GM18526 (cell line): ENCODE measurements around the gene TBC1D17.

Source experiments
- POLR2A ChIP-seq: IDR thresholded peaks from 3 replicates; pipeline ENCODE4 v1.6.1; 2011; ENCODE audit not compliant: insufficient read length; ENCODE audit errors: extremely low read depth

The TBC1D17 gene

GRCh38 chr19:49908480-49909420, 31.2 kb downstream of the TBC1D17 start:
- no peak for TF ChIP-seq POLR2A

GRCh38 chr19:49910179-49910578, 32.7 kb downstream of the TBC1D17 start:
- no peak for TF ChIP-seq POLR2A

- TF ChIP-seq POLR2A: peak; percentile 21
Measured at GRCh38 chr19:49911381-49912145, 34.1 kb downstream of the TBC1D17 start.

- no peak for TF ChIP-seq POLR2A
Measured at GRCh38 chr19:49912965-49913685, 35.6 kb downstream of the TBC1D17 start.

- no peak for TF ChIP-seq POLR2A
Measured at GRCh38 chr19:49913720-49914119, 36.2 kb downstream of the TBC1D17 start.

GRCh38 chr19:49915271-49915670, 37.8 kb downstream of the TBC1D17 start:
- no peak for TF ChIP-seq POLR2A

- no peak for TF ChIP-seq POLR2A
Measured at GRCh38 chr19:49916839-49917733, 39.6 kb downstream of the TBC1D17 start.

- TF ChIP-seq POLR2A: no peak
Measured at GRCh38 chr19:49918089-49918488, 40.6 kb downstream of the TBC1D17 start.

- no peak for TF ChIP-seq POLR2A
Measured at GRCh38 chr19:49920624-49921363, 43.3 kb downstream of the TBC1D17 start.

- no peak for TF ChIP-seq POLR2A
Measured at GRCh38 chr19:49921871-49922795, 44.6 kb downstream of the TBC1D17 start.

- TF ChIP-seq POLR2A: no peak
Measured at GRCh38 chr19:49923055-49924003, 45.8 kb downstream of the TBC1D17 start.
